ENCODE data around the gene MEX3A. TPM values are rescaled to one million over a fixed set of nuclear protein-coding genes. Genes with fewer than 3 reads are reported as not detected.

MEX3A gene
- total and polyA plus RNA-seq, 10 of the 15 experiments (the other 5 are each of a cell fraction or from before 2014, with no cell fraction given), result 0.11 to 5.1 (median 1.7) TPM

DNA sequence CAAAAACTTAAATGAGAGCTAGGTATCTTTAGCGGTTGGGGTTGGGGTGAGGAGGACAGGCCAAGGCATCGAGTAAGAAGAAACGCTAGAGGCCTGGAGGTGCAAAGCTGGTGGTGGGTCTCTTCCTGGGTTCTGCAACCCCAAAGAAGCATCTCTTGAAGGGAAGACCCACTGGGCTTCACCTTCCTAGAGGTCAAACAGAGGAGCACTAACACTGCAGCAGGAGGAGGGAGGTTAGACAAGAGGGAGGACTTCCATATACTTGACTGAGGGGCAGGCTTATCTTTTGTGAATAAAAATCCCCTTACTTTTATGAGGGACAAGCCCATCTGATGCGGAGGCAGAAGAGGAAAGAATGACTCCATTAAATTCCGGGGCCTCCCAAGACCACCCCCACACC lies 2.5 kb downstream of the MEX3A start:
- H3K4me3 ChIP-seq, result no peak overlapping the region
- no peak for FAIRE-seq
- no peak for ATAC-seq
- H3K4me2 ChIP-seq (ENCODE audit: control insufficient read depth, insufficient read depth), result no peak overlapping the region
- in situ Hi-C loops (cut with MboI) (no loop called here), intact Hi-C loops (cut with micrococcal nuclease; ENCODE audit: unreplicated experiment) (no loop called here)
- no peak for TF ChIP-seq ZBED1 (IDR thresholded peaks at IDR 0.05; ENCODE audit: borderline replicate concordance)
- TF ChIP-seq NFXL1 (IDR thresholded peaks at IDR 0.05; ENCODE audit: borderline replicate concordance), result peak; percentile 60; the same call in 1 of the 2 replicates
- SMC1A ChIA-PET (ENCODE audit: uncharacterized antibody, unreplicated experiment), result interaction anchor here (1.6 kb wide), 1 partner anchor 13 kb away, joined by 5 read pairs; no protein-coding TSS in a partner anchor
- H3K9ac ChIP-seq (ENCODE audit: control insufficient read depth, insufficient read depth, low read length), result no peak overlapping the region
- no peaks in the 10 kb centered on the region for H3K36me3 ChIP-seq (ENCODE audit: control insufficient read depth in 2 of 2, insufficient read depth in 2 of 2, low read length in 1 of 2)
- H3K27ac ChIP-seq (ENCODE audit: control insufficient read depth, insufficient read depth), result no peak overlapping the region
- peaks cover 2% of the 10 kb centered on the region; the same call in 1 of the 2 replicates for H3K79me2 ChIP-seq (ENCODE audit: control insufficient read depth, insufficient read depth, low read length)
- H3K27me3 ChIP-seq (replicated peaks in 1 of 2; ENCODE audit: control insufficient read depth in 2 of 2, insufficient read depth in 2 of 2, low read length in 1 of 2), result peaks cover 0 to 2% of the 10 kb centered on the region in 2 experiments; a peak in 1 of 4 replicates
- no peak overlapping the region for H2AFZ ChIP-seq (ENCODE audit: control insufficient read depth, low read depth, low read length)
- BruUV-seq (replicated peaks), result no TSS peak
- DNase-seq (ENCODE audit: low read depth, low spot score), result no peak
- peaks cover 10% of the 10 kb centered on the region for H3K4me1 ChIP-seq (ENCODE audit: control insufficient read depth, insufficient read depth, low read length)
- POLR2A ChIA-PET, result no interaction called here
- RAD21 ChIA-PET (ENCODE audit: unreplicated experiment), result no interaction called here
- no peaks in the 10 kb centered on the region; the same call in 2 of the 3 replicates for H3K9me3 ChIP-seq (replicated peaks; ENCODE audit: control insufficient read depth, insufficient read depth, low read length)
- 84% methylated on average over 5 of the region's 5 CpGs for WGBS (ENCODE audit: insufficient coverage, insufficient replicate concordance, low lambda C conversion rate, missing lambda C conversion rate)
- H4K20me1 ChIP-seq (ENCODE audit: control insufficient read depth, insufficient read depth), result no peaks in the 10 kb centered on the region
- CTCF ChIA-PET, result interaction anchor here (0.6 kb wide), 1 partner anchor 14 kb away, joined by 3 read pairs; no protein-coding TSS in a partner anchor

DNA sequence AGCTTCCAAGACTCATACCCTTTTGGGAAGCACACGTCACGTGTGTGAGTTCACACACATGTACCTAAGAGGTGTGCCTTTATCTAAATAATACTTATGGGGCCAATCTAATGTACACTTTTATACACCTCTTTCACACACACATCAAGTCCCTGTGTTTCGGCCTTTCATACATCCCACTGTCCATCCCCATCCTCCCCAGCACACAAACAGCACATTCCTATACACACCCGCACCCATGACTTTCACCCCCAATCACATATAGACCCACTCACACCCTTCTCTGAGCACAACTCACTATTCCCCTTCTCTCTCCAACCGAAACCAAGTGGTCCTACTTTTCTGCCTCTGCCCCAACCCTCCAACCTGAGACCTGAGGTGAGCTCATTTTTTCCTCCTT lies 3.5 kb downstream of the MEX3A start:
- in situ Hi-C loops (cut with MboI), result no loop called here
- SMC1A ChIA-PET (ENCODE audit: uncharacterized antibody, unreplicated experiment), result interaction anchor here (0.7 to 1.7 kb wide), 4 partner anchors 12 to 234 kb away, joined by 3 to 5 read pairs (median 4); no protein-coding TSS in a partner anchor
- no TSS peak for BruUV-seq (replicated peaks)
- TF ChIP-seq SREBF2 (IDR thresholded peaks at IDR 0.05; ENCODE audit: low read length), result no peak
- TF ChIP-seq FOS (IDR thresholded peaks at IDR 0.05; ENCODE audit: borderline replicate concordance, extremely low read depth, insufficient read length), result no peak
- TF ChIP-seq ZZZ3 (IDR thresholded peaks at IDR 0.05; ENCODE audit: control insufficient read depth, insufficient read length, low read depth), result no peak
- H2AFZ ChIP-seq (ENCODE audit: control insufficient read depth, low read depth, low read length), result no peak overlapping the region
- no peak for ATAC-seq
- no peak overlapping the region for H3K9ac ChIP-seq (ENCODE audit: control insufficient read depth, insufficient read depth, low read length)
- H3K27ac ChIP-seq (ENCODE audit: control insufficient read depth, insufficient read depth), result no peak overlapping the region
- RAD21 ChIA-PET (ENCODE audit: unreplicated experiment), result interaction anchor here (1.2 kb wide), 1 partner anchor 147 kb away, joined by 3 read pairs; no protein-coding TSS in a partner anchor
- POLR2A ChIA-PET, result interaction anchor here (1.0 kb wide), 1 partner anchor 14 kb away, joined by 7 read pairs; no protein-coding TSS in a partner anchor
- H3K36me3 ChIP-seq (ENCODE audit: control insufficient read depth in 2 of 2, insufficient read depth in 2 of 2, low read length in 1 of 2), result no peaks in the 10 kb centered on the region
- no peak overlapping the region for H3K4me2 ChIP-seq (ENCODE audit: control insufficient read depth, insufficient read depth)
- H3K27me3 ChIP-seq (replicated peaks in 1 of 2; ENCODE audit: control insufficient read depth in 2 of 2, insufficient read depth in 2 of 2, low read length in 1 of 2), result peaks cover 0 to 2% of the 10 kb centered on the region in 2 experiments; a peak in 1 of 4 replicates
- no peaks in the 10 kb centered on the region; the same call in 2 of the 3 replicates for H3K9me3 ChIP-seq (replicated peaks; ENCODE audit: control insufficient read depth, insufficient read depth, low read length)
- H3K4me3 ChIP-seq, result no peak overlapping the region
- H3K79me2 ChIP-seq (ENCODE audit: control insufficient read depth, insufficient read depth, low read length), result peaks cover 2% of the 10 kb centered on the region; the same call in 1 of the 2 replicates
- H4K20me1 ChIP-seq (ENCODE audit: control insufficient read depth, insufficient read depth), result no peaks in the 10 kb centered on the region
- intact Hi-C loops (cut with micrococcal nuclease; ENCODE audit: unreplicated experiment), result no loop called here
- 63% methylated on average over 5 of the region's 5 CpGs for WGBS (ENCODE audit: insufficient coverage, insufficient replicate concordance, low lambda C conversion rate, missing lambda C conversion rate)
- DNase-seq (ENCODE audit: low read depth, low spot score), result no peak
- H3K4me1 ChIP-seq (ENCODE audit: control insufficient read depth, insufficient read depth, low read length), result peaks cover 10% of the 10 kb centered on the region
- FAIRE-seq, result no peak
- CTCF ChIA-PET, result interaction anchor here (1.0 to 1.3 kb wide), 3 partner anchors 12 to 140 kb away, joined by 3 to 4 read pairs (median 3); no protein-coding TSS in a partner anchor

Data from GM12878 (cell line).